ENCODE results near the gene EIF4G3. TPM values are rescaled to one million over a fixed set of nuclear protein-coding genes. Genes with fewer than 3 reads are reported as not detected.

The EIF4G3 gene
- total and polyA plus RNA-seq, 2 of the 8 experiments (the other 6 are each of a cell fraction or from before 2014, with no cell fraction given), result 47.5 to 66.6 TPM

GRCh38 chr1:20811916-20812315 lies 364.8 kb downstream of the EIF4G3 start (continued):
- TF ChIP-seq SUZ12 (IDR thresholded peaks at IDR 0.05; ENCODE audit: low read length) (no peak), RXRA (IDR thresholded peaks at IDR 0.05; ENCODE audit: insufficient read depth, low read depth, low read length) (no peak), GABPA (IDR thresholded peaks at IDR 0.05; ENCODE audit: borderline replicate concordance, insufficient read depth, low read length) (no peak), BACH1 (IDR thresholded peaks at IDR 0.05; ENCODE audit: low read length) (no peak), CREB1 (IDR thresholded peaks at IDR 0.05) (no peak)
